Neuronal stem cell (in vitro differentiated cells): Measurements from ENCODE around the gene GYPC.
"Not testable (repeated sequence)": the region's sequence is repeated elsewhere in the genome, so short reads cannot be mapped to it uniquely, and the experiment has no call there.

Experiments
- DNase-seq: peaks from one replicate; pipeline ENCODE4 v3.0.0-alpha.2; 2013; ENCODE audit warnings: low spot score
- H2AFZ ChIP-seq: one replicate; pipeline ENCODE4 v1.6.1; 2013; ENCODE audit warnings: mild to moderate bottlenecking, low read length, inconsistent platforms
- H2AK5ac ChIP-seq: 2 replicates; pipeline ENCODE4 v1.6.1; 2013; ENCODE audit warnings: low read depth, mild to moderate bottlenecking, inconsistent platforms, low read length, moderate library complexity, mixed read lengths
- H2BK120ac ChIP-seq: 2 replicates; pipeline ENCODE4 v1.6.1; 2013; ENCODE audit warnings: low read depth, mild to moderate bottlenecking, inconsistent platforms, low read length, moderate library complexity, mixed read lengths
- H2BK12ac ChIP-seq: one replicate; pipeline ENCODE4 v1.6.1; 2013; ENCODE audit warnings: low read length, inconsistent platforms
- H2BK15ac ChIP-seq: 2 replicates; pipeline ENCODE4 v1.6.1; 2013; ENCODE audit warnings: mild to moderate bottlenecking, low read length, inconsistent platforms, mixed read lengths
- H2BK5ac ChIP-seq: one replicate; pipeline ENCODE4 v1.6.1; 2013; ENCODE audit warnings: inconsistent platforms, mild to moderate bottlenecking, low read length, moderate library complexity
- H3K14ac ChIP-seq: one replicate; pipeline ENCODE4 v1.6.1; 2013; ENCODE audit warnings: low read length, inconsistent platforms
- H3K18ac ChIP-seq: 2 replicates; pipeline ENCODE4 v1.6.1; 2013; ENCODE audit warnings: low read length, inconsistent platforms
- H3K23ac ChIP-seq: 2 replicates; pipeline ENCODE4 v1.6.1; 2013; ENCODE audit warnings: low read depth, mild to moderate bottlenecking, mixed read lengths, low read length, inconsistent platforms; ENCODE audit not compliant: poor library complexity
- H3K27ac ChIP-seq: replicated peaks from 3 replicates; pipeline ENCODE4 v1.5.1; 2013; ENCODE audit warnings: low read length, inconsistent platforms
- H3K27me3 ChIP-seq, 3 experiments: 2 replicates each; pipeline ENCODE4 v1.6.1; 2013; ENCODE audit warnings: low read length in 3 of 3, mild to moderate bottlenecking in 2 of 3, inconsistent platforms in 1 of 3, low read depth in 1 of 3, mixed read lengths in 1 of 3, moderate library complexity in 1 of 3; ENCODE audit not compliant: control insufficient read depth in 3 of 3, insufficient read depth in 3 of 3
- H3K36me3 ChIP-seq, 2 donors: replicated peaks in 1 of 2; 2 replicates each; pipeline ENCODE4 v1.6.1; 2013; ENCODE audit warnings: low read length in 2 of 2; ENCODE audit not compliant: control insufficient read depth in 2 of 2, insufficient read depth in 2 of 2
- H3K4ac ChIP-seq: 2 replicates; pipeline ENCODE4 v1.6.1; 2013; ENCODE audit warnings: inconsistent platforms, mild to moderate bottlenecking, low read length, moderate library complexity
- H3K4me1 ChIP-seq, 2 donors: 1 replicate in 1 of 2; 2 replicates in 1 of 2; pipeline ENCODE4 v1.6.1; 2013; ENCODE audit warnings: low read length in 2 of 2, low read depth in 1 of 2; ENCODE audit not compliant: control insufficient read depth in 2 of 2, insufficient read depth in 1 of 2
- H3K4me2 ChIP-seq: one replicate; pipeline ENCODE4 v1.6.1; 2013; ENCODE audit warnings: mild to moderate bottlenecking, low read length, inconsistent platforms; ENCODE audit not compliant: insufficient read depth, poor library complexity, severe bottlenecking
- H3K4me3 ChIP-seq, 2 donors: 2 replicates each; pipeline ENCODE4 v1.5.1; 2013; ENCODE audit warnings: low read length in 2 of 2, mild to moderate bottlenecking in 2 of 2, inconsistent platforms in 1 of 2, moderate library complexity in 1 of 2
- H3K79me1 ChIP-seq: one replicate; pipeline ENCODE4 v1.6.1; 2013; ENCODE audit warnings: low read depth, mild to moderate bottlenecking, inconsistent platforms, low read length, moderate library complexity
- H3K9ac ChIP-seq: one replicate; pipeline ENCODE4 v1.6.1; 2013; ENCODE audit warnings: mild to moderate bottlenecking, low read depth, low read length, inconsistent platforms; ENCODE audit not compliant: poor library complexity
- H3K9me3 ChIP-seq, 2 donors: replicated peaks in 1 of 2; 2 replicates each; pipeline versions ENCODE3 to v1.6.1; 2013; ENCODE audit warnings: low read length in 2 of 2, mild to moderate bottlenecking in 2 of 2, inconsistent platforms in 1 of 2, low read depth in 1 of 2, mixed read lengths in 1 of 2, moderate library complexity in 1 of 2; ENCODE audit not compliant: control insufficient read depth in 2 of 2, insufficient read depth in 1 of 2
- H4K8ac ChIP-seq: one replicate; pipeline ENCODE4 v1.6.1; 2013; ENCODE audit warnings: low read depth, mild to moderate bottlenecking, inconsistent platforms, low read length, moderate library complexity
- H4K91ac ChIP-seq: one replicate; pipeline ENCODE4 v1.6.1; 2013; ENCODE audit warnings: low read length, low read depth, mild to moderate bottlenecking, inconsistent platforms; ENCODE audit not compliant: poor library complexity
- WGBS, 2 donors: extraction: QIAGEN DNeasy Blood & Tissue Kit; methylation state at CpG; one replicate each; pipeline ENCODE4 v1.1.7; 2013; ENCODE audit warnings: missing lambda C conversion rate in 2 of 2, mixed read lengths in 1 of 2; ENCODE audit not compliant: insufficient read length in 2 of 2, insufficient replicate concordance in 1 of 2; ENCODE audit errors: extremely low coverage in 2 of 2; 5-methylcytosine and 5-hydroxymethylcytosine counted together

GYPC gene

GRCh38 chr2:126644630-126645191, 11.2 kb upstream of the GYPC start:
- Histone ChIP-seq H3K4me2 (no peak overlapping the region), H2BK120ac (no peak overlapping the region), H3K4me1 (peaks cover 5 to 6% of the 10 kb centered on the region in 2 donors), H3K23ac (no peak overlapping the region), H2AFZ (no peak overlapping the region), H3K36me3 (no peaks in the 10 kb centered on the region), H3K9ac (no peak overlapping the region), H3K27ac (no peak overlapping the region), H3K79me1 (no peaks in the 10 kb centered on the region), H3K18ac (no peak overlapping the region), H3K4me3 (no peak overlapping the region), H3K4ac (no peak overlapping the region), H4K8ac (no peak overlapping the region), H3K14ac (no peak overlapping the region), H2BK12ac (no peak overlapping the region), H2BK15ac (no peak overlapping the region), H3K27me3 (peaks cover 0 to 5% (median 0%) of the 10 kb centered on the region in 3 experiments), H3K9me3 (no peaks in the 10 kb centered on the region), H4K91ac (no peak overlapping the region), H2AK5ac (no peak overlapping the region), H2BK5ac (no peak overlapping the region)
- no CpG with 5 or more reads among the region's 2 CpGs for WGBS, 2 donors
- DNase-seq = no peak

- no peak overlapping the region for H2AK5ac ChIP-seq
- no peak overlapping the region for H2BK5ac ChIP-seq
- WGBS, 2 donors = no CpG with 5 or more reads among the region's 1 CpG
- no peak overlapping the region for H3K14ac ChIP-seq
- H4K91ac ChIP-seq = no peak overlapping the region
- H4K8ac ChIP-seq = no peak overlapping the region
- H3K9ac ChIP-seq = no peak overlapping the region
- H3K4me1 ChIP-seq = peaks cover 5 to 6% of the 10 kb centered on the region in 2 donors
- no peak overlapping the region for H2BK15ac ChIP-seq
- peaks cover 0 to 4% (median 0%) of the 10 kb centered on the region in 3 experiments for H3K27me3 ChIP-seq
- H2BK12ac ChIP-seq = no peak overlapping the region
- no peaks in the 10 kb centered on the region for H3K9me3 ChIP-seq
- no peaks in the 10 kb centered on the region for H3K79me1 ChIP-seq
- no peak overlapping the region for H3K27ac ChIP-seq
- H3K18ac ChIP-seq = no peak overlapping the region
- no peak overlapping the region for H2AFZ ChIP-seq
- no peak overlapping the region for H3K4me2 ChIP-seq
- no peak for DNase-seq
- no peak overlapping the region for H3K4ac ChIP-seq
- no peaks in the 10 kb centered on the region for H3K36me3 ChIP-seq
- H2BK120ac ChIP-seq = no peak overlapping the region
- H3K4me3 ChIP-seq = no peak overlapping the region
- H3K23ac ChIP-seq = no peak overlapping the region
These were observed 10.7 kb upstream of the GYPC start for GRCh38 chr2:126645211-126645618.

- Histone ChIP-seq H3K4ac (no peak overlapping the region), H3K27me3 (peaks cover 0 to 4% (median 0%) of the 10 kb centered on the region in 3 experiments), H2BK15ac (no peak overlapping the region), H3K36me3 (no peaks in the 10 kb centered on the region), H3K4me2 (no peak overlapping the region), H3K27ac (no peak overlapping the region), H2BK12ac (no peak overlapping the region), H3K9me3 (no peaks in the 10 kb centered on the region), H4K91ac (no peak overlapping the region), H3K4me1 (peaks cover 5 to 6% of the 10 kb centered on the region in 2 donors), H2BK120ac (no peak overlapping the region), H4K8ac (no peak overlapping the region), H3K9ac (no peak overlapping the region), H2BK5ac (no peak overlapping the region), H3K14ac (no peak overlapping the region), H3K79me1 (no peaks in the 10 kb centered on the region), H3K23ac (no peak overlapping the region), H3K18ac (no peak overlapping the region), H2AK5ac (no peak overlapping the region), H3K4me3 (no peak overlapping the region), H2AFZ (no peak overlapping the region)
- no peak for DNase-seq
- no CpG with 5 or more reads among the region's 3 CpGs for WGBS, 2 donors
These were observed 9.9 kb upstream of the GYPC start for GRCh38 chr2:126646026-126646425.

DNA sequence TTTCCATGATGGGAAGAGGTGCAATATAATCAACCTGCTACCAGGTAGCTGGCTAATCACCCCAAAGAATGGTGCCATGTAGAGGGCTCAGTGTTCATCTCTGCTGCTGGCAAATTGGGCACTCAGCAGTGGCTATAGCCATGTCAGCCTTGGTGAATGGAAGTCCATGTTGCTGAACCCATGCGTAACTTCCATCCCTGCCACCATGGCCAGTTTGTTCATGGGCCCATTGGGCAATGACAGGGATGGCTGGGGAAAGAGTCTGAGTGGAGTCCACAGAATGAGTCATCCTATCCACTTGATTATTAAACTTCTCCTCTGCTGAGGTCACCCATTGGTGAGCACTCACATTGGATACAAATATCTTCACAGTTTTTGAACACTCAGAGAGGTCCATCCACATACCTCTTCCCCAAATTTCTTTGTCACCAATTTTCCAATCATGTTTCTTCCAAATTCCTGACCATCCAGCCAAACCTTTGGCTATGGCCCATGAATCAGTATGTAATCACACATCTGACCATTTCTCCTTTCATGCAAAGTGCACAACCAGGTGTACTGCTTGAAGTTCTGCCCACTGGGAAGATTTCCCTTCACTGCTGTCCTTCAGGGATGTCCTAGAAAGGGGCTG, 8.1 kb upstream of the GYPC start:
- H3K79me1 ChIP-seq, H2BK5ac ChIP-seq, H3K4me3 ChIP-seq, H3K9me3 ChIP-seq, DNase-seq, H3K9ac ChIP-seq, H2BK120ac ChIP-seq, H3K4me1 ChIP-seq, H3K18ac ChIP-seq, H4K8ac ChIP-seq, H3K36me3 ChIP-seq, H2BK12ac ChIP-seq, H3K14ac ChIP-seq, H3K23ac ChIP-seq, H4K91ac ChIP-seq, H3K4ac ChIP-seq, H2AFZ ChIP-seq, H3K27ac ChIP-seq, H3K4me2 ChIP-seq, H3K27me3 ChIP-seq, H2BK15ac ChIP-seq, H2AK5ac ChIP-seq: not testable (repeated sequence)
- WGBS, 2 donors = no CpG with 5 or more reads among the region's 1 CpG
